RCC 7860 (cell line): ENCODE data around the gene MYPN.
A peak's percentile ranks its signal among the peaks of the same experiment; 100 is the strongest.
"Not testable (repeated sequence)": the region's sequence is repeated elsewhere in the genome, so short reads cannot be mapped to it uniquely, and the experiment has no call there.

Experiments
- DNase-seq: peaks from one replicate; pipeline ENCODE4 v3.0.0-alpha.2; 2015; ENCODE audit warnings: low spot score
- FAIRE-seq: peaks from 2 replicates; lab custom pipeline; 2012; peaks lifted over from hg19 to GRCh38; lab: Jason Lieb, UNC

The MYPN gene, protein sequence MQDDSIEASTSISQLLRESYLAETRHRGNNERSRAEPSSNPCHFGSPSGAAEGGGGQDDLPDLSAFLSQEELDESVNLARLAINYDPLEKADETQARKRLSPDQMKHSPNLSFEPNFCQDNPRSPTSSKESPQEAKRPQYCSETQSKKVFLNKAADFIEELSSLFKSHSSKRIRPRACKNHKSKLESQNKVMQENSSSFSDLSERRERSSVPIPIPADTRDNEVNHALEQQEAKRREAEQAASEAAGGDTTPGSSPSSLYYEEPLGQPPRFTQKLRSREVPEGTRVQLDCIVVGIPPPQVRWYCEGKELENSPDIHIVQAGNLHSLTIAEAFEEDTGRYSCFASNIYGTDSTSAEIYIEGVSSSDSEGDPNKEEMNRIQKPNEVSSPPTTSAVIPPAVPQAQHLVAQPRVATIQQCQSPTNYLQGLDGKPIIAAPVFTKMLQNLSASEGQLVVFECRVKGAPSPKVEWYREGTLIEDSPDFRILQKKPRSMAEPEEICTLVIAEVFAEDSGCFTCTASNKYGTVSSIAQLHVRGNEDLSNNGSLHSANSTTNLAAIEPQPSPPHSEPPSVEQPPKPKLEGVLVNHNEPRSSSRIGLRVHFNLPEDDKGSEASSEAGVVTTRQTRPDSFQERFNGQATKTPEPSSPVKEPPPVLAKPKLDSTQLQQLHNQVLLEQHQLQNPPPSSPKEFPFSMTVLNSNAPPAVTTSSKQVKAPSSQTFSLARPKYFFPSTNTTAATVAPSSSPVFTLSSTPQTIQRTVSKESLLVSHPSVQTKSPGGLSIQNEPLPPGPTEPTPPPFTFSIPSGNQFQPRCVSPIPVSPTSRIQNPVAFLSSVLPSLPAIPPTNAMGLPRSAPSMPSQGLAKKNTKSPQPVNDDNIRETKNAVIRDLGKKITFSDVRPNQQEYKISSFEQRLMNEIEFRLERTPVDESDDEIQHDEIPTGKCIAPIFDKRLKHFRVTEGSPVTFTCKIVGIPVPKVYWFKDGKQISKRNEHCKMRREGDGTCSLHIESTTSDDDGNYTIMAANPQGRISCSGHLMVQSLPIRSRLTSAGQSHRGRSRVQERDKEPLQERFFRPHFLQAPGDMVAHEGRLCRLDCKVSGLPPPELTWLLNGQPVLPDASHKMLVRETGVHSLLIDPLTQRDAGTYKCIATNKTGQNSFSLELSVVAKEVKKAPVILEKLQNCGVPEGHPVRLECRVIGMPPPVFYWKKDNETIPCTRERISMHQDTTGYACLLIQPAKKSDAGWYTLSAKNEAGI (N-terminal part only)

DNA sequence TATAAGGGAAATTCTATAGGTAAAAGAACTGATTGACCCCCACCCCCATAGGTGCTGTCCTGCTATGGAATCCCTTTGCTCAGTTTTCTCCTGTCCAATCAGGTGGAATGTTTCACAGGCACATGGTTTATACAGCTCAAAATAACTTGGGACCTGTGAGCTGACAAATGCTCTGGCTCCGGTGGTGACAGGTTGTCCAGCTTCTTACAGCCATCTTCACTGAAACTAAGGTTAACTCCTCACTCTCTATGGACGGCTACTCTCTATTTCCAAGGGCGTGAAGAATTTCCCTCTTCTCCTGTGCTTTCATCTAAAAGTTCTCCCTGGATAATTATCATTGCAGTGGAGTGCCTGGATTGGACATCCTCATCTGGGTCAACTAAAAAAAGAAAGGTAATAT lies at the start of gene MYPN:
MYPN (plus strand) TSS at position 158 of the 400 bp plus-strand sequence. CDS start 11,951 bp downstream, outside the sequence.
- DNase-seq (no peak), FAIRE-seq (no peak)

DNA sequence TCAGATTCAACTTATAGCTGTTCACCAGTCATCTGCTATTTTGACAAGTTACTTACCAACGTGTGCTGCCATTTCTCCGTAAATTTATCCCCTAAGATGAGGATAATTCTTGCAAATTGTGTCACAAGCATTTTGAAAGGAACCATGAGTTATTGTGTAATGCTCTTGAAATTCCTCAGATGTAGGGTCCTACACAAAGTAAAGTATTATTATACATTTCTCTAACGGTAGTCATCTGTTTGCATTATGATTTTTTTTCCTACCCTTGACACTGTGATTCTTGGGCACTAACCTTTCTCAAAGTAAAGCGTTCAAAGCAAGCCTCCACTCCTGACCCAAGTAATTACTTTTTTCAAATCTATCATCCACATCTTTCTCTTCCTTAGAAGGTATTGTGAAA lies 42.3 kb upstream of the MYPN start:
- FAIRE-seq: no peak

DNA sequence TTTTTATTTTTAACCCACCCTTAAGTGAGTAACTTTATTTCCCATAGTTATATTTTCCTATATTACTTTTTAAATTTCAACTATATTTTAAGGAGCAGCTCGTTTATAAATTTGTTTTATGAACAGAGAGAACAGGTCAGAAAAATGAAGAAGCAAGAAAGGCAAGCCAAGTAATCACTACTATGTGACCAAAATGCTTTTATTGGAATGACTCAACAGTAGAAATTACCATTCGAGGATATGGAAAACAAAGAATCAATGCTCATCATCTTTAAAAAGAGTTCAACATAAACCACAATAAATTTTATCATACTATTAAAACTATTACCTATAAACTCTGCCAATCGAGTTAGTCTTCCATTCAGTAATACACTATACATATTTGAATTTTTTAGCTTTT lies 41.8 kb upstream of the MYPN start:
- DNase-seq: no peak
- FAIRE-seq: no peak

More for the DNA sequence above, 42.3 kb upstream of the MYPN start:
- DNase-seq: no peak

DNA sequence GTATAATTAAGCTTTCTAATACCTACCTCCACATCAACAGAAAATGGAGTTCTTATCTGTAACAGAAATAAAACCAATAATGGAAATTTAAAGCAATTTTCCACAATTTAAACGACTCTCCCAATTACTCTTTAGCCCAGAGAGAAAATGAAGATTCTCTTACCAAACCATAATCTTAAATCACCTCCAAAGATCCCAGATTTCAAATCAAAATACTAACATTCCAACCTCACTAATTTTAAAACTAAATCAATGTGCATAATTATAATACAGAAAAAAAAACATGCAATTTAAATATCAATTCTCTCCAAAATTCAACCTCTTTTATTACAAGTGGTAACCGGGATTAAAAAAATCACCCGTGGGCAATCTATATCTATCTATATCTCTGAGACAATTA lies 35.7 kb upstream of the MYPN start:
- FAIRE-seq: no peak

DNA sequence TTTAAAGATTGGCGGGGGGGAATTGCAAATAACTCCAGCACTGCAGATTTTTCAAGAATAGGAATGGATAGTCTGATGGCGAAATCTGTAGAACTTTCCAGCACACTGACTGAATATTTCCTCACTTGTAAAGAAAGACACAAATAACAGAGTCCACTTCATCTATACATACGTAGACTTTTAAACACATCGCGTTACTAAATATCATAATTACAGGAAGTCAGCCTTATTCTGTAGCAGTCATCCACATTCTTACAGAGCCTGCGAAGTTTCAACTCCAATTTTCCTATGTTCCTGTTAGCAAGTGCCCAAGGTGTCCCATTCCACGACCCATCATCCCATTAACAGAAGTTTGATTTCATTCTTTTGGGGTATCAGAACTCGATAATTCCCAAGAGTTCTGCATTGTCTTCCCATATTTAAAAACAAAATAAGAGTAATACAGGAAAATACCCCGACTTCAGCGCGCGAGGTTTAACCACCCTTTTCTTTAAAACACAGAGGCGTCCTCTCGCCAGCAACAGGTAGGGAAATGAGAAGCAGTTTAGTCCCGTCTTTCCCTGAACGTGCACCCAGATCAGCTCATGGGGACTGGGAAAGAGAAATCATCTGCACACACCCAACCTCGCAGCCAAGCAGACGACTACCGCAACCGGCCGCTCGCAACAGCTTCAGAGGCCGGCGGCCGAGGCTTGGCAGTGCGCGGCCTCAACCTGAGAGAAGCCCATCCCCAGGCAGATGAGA lies 35.1 kb upstream of the MYPN start:
- DNase-seq (peak; percentile 34), FAIRE-seq (peak; percentile 17)

More for the DNA sequence above, 35.7 kb upstream of the MYPN start:
- DNase-seq: no peak

DNA sequence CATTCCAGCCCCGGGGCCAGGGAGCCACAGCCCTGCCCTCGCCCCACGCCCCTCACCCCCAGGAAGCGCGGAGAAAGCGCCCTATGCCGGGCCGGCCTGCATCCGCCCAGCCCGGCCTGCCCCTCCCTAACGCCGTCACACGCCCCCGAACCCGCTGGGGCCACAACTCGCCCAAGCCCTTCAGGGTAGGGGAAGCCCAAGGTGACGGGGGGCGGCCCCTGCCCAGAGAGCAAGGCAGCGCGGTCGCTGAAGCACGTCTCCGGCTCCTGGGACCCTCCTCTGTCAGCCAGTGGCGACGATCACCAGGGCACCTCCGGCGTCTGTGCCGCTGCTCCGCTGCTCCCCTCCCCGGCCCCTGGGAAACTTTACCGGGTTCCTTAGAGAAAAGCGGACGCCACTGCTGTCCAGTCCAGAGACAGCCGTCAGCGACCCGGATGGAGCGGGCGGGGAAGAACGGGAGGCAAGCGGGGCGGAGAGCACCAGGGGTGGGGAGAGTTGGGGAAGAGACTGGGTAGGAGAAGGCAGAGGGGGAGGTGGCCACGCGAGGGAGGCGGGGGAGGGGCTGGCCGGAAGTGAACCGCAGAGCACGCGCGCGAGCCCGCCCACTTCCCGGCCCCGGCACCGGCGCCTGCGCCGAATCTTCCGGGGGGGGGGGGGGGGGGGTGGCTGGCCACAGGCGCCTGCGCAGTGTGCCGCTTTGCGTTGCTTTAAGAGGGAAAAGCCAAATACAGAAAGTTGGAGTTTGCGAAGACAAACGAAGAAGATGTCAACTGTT lies 34.3 kb upstream of the MYPN start, which contains the start of gene HERC4:
HERC4 (minus strand) TSS at position 509 of the 775 bp plus-strand sequence. CDS start 2,175 bp downstream, outside the sequence.
- DNase-seq (peak; percentile 80), FAIRE-seq (no peak)

DNA sequence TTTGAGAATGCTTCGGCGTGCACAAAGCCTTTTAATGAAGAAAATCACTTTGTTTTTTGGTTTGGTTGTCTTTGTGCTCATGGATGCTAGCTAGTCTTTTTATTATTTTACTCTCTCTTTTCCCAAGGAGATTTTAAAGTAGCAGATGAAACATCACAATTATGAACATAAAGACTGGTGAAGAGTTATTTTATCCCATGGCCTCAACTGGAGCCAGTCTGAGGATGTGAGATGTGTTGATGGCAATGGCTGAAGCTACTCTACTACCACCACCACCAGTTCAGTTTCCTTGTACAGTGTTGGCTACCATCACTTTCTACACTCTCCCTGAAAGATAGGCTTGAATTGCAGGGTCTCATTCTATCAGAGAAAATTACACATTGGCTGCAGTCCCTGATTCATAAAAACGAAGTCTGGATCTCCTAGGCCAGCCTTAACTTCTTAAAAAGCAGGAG lies 33.7 kb upstream of the MYPN start:
- FAIRE-seq: no peak
- DNase-seq: no peak

DNA sequence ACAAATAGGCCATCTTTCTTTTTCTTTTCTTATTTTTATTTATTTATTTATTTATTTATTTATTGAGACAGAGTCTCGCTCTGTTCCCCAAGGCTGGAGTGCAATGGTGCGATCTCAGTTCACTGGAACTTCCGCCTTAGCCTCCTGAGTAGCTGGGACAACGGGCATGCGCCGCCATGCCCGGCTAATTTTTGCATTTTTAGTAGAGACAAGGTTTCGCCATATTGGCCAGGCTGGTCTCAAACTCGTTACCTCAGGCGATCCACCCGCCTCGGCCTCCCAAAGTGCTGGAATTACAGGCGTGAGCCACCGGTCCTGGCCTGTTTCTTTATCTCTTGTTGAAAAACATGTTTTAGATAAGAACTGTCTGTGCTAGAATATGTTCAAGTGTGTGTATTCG lies 33.2 kb upstream of the MYPN start:
- DNase-seq, FAIRE-seq: not testable (repeated sequence)

DNA sequence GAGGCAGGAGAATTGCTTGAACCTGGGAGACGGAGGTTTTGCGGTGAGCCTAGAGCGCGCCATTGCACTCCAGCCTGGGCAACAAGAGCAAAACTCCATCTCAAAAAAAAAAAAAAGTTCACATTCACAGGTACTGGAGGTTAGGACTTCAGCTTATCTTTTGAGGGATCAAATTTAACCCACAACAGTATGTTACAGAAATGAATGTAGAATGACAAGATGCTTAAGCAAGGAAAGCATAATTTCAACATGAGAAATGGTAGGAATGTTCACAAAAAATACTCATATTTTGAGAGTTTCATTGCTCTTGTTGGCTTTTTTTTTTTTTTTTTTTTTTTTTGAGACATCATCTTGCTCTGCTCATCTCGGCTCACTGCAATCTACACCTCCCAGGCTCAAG lies 32.3 kb upstream of the MYPN start:
- FAIRE-seq: no peak
- DNase-seq: no peak

DNA sequence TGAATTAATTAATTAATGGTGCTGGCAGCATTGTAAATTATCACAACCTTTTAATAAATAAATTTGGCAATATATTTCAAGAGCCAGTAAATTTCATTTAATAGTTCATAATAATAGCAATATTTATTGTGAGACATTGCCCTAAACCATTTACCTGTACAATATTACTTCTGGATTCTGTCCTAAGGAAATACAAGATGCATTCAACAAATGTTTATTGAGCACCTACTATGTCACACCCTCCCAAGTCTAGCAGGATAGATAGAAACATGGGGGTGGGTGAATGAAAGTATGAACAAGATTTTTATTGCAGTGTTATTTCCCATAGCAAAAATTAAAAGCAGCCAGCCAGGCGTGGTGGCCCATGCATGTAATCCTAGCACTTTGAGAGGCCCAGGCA lies 29.9 kb upstream of the MYPN start:
- FAIRE-seq (no peak), DNase-seq (no peak)

DNA sequence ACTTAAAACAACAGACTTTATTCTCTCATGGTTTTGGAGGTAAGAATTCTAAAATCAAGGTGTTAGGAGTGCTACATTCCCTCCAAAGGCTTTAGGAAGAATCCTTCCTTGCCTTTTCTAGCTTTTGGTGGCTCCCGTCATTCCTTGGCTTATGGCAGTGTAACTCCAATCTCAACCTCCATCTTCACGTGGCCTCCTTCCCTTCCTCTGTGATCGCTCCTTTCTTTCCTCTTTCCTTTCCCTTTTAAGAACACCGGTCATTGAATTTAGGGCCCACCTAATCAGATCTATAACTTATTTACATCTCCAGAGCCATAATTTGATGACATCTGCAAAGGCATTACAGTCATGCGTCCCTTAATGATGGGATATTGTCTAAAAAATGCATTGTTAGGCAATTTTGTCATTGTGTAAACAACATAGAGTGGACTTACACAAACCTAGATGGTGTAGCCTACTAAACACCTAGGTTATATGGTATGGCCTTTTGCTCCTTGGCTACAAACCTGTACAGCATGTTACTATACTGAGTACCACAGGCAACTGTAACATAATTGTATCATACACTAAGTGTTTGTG lies 28.3 kb upstream of the MYPN start:
- FAIRE-seq (no peak), DNase-seq (no peak)

DNA sequence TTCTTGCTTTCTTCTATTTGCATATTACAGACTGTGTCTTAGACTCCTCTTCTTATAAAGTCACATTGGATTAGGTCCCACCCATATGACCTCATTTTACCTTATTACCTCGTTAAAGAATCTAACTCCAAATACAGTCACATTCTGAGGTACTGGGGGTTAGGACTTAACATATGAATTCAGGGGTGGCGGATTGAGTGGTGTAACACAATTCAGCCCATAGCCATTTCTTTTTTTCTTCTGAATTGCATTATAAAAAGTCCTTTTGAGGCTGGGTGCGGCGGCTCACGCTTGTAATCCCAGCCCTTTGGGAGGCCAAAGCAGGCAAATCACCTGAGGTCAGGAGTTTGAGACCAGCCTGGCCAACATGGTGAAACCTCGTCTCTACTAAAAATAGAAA lies 27.4 kb upstream of the MYPN start:
- FAIRE-seq (no peak), DNase-seq (no peak)

DNA sequence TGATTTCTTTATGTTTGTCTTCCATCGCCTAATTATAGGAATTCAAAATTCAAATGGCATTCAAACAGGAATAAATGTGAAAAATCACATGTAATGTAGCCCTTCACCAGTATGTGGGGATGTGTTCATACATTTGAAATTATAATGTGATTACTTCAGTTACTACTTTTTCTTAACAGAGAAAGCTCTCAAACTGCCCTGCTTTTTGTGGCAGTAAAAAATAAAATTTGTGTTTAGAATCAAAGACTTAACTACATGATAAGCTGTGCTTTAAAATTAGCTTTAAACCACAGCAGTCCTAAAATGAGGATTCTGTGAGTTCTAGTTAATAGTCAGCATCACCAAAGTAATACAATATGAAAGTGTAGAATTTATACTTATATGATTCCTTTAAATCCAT lies 26.4 kb upstream of the MYPN start:
- peak; percentile 49 for DNase-seq
- peak; percentile 88 for FAIRE-seq

DNA sequence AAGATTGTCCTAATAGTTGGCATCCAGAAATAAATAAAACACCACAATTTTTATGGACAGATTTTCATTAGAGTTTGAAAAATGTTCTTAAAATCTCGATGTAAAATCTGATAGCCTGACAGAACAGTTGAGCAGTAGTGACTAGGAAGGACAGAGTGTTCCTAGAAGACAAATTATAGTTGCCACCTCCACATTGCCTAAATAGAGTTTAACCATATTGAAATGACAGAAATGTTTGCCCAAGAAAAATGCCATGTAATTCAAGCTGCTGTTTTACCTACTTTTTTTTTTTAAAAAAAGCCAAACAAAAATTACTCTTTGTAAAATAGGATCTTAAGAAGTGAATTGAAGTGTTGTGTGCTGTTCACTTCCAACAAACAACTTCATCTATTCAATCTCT lies 25.3 kb upstream of the MYPN start:
- FAIRE-seq: no peak
- no peak for DNase-seq

DNA sequence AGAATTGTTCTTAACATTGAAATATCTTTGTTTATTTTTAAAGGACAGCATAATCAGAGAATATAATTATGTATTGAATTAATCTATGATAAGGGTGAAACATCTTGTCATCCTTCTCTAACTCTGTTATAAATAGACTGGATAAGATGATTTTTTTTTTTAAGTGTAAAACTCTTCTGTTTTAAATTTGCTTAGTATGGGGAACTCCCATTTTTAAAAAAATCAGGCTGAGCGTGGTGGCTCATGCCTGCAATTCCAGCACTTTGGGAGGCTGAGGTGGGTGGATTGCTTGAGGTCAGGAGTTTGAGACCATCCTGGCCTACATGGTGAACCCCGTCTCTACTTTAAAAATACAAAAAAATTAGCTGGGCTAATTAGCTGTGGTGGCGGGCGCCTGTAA lies 24.8 kb upstream of the MYPN start:
- FAIRE-seq (peak; percentile 32), DNase-seq (no peak)

DNA sequence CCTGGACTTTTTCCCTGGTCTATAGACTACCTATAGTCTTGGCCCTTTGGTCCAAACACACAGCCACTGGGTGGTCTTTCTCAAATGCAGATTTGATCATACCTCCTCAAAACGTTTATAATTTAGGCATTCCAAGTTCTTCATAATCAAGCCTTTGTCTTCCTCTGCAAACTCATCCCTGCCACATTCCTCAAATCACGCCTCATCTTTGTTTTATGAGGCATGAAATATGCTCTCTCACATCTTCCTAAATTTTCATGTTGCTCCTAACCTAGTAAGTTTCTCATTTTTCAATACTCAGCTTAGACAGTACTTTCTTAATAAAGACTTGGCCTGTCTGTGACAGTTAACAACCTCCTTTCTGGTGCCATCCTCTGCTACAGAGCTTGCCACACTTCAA lies 23.3 kb upstream of the MYPN start:
- peak; percentile 58 for DNase-seq

DNA sequence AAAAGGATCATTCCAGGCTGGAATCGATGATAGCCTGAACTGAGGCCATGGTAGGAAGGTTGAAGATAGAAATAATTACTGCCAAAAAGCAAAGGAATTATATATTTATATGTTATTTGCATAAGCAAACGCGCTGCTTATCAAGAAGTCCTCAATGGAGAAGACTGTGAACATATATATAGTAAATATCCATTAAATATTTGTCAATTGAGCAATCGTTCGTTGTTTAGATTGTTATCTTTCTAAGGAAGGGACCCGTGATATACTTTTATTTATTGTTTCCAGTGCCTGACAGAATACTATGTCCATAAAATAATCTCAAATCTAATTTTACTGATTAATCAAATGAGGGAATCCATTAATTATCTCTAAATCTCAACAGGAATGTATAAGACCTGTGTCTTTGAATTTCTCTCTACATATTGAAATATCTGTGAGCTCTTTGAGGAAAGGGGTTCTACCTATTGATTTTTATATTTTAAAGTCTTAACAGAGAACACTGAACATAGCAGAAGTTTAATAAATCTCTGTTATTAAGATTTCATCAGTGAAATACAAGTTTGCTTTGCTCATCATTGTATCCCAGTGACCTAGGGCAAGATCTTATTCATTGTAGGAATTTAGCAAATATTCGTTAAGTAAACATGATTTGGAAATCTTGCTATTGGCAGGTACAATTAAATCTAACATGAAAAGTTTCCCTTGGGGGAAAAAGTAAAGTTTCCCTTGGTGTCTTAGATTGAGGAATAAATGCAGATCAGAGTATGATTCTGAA lies 22.2 kb upstream of the MYPN start:
- DNase-seq (no peak), FAIRE-seq (no peak)

More for the DNA sequence above, 23.3 kb upstream of the MYPN start:
- peak; percentile 48 for FAIRE-seq
